NAMALWA (cell line): Measurements from ENCODE around the gene C4orf50.
"Not testable (repeated sequence)": the region's sequence is repeated elsewhere in the genome, so short reads cannot be mapped to it uniquely, and the experiment has no call there.

Source experiments
- DNase-seq: peaks from one replicate; pipeline ENCODE4 v3.0.0-alpha.2; 2015; ENCODE audit warnings: low spot score

The C4orf50 gene

GRCh38 chr4:6017030-6017429, 1.2 kb downstream of the C4orf50 start:
- DNase-seq: no peak

- DNase-seq: no peak
Observed at GRCh38 chr4:6013564-6013963, 4.7 kb downstream of the C4orf50 start.

- DNase-seq: no peak
Observed at GRCh38 chr4:6012200-6012599, 6.0 kb downstream of the C4orf50 start.

- DNase-seq: no peak
Observed at GRCh38 chr4:6011686-6012085, 6.5 kb downstream of the C4orf50 start.

GRCh38 chr4:6011271-6011671, 7.0 kb downstream of the C4orf50 start:
- DNase-seq: no peak

DNA sequence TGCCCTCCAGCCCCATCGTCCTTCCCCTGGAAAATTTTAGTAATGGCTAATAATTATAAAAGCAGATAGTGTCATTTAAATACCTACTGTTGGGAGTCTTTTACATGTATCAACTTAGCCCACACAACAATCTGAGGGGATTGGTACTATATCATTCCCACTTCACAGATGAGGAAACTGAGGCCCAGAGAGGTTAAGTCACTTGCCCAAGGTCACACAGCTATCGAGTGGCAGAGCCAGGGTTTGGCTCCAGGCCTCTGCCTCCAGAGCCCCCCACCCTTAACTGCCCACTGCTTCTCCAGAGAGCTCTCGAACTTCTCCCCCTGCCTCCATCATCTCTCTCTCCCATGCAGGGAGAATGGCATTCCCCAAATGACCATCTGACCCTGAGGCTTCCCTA, 7.4 kb downstream of the C4orf50 start:
- DNase-seq: no peak

- DNase-seq: no peak
Observed at GRCh38 chr4:6009452-6009851, 8.8 kb downstream of the C4orf50 start.

GRCh38 chr4:6008766-6009385, 9.4 kb downstream of the C4orf50 start:
- no peak for DNase-seq

GRCh38 chr4:6008092-6008551, 10.1 kb downstream of the C4orf50 start:
- DNase-seq: no peak

- DNase-seq: no peak
Observed at GRCh38 chr4:6005175-6005574, 13.1 kb downstream of the C4orf50 start.

- not testable (repeated sequence) for DNase-seq
Observed at GRCh38 chr4:6003485-6003884, 14.7 kb downstream of the C4orf50 start.

DNA sequence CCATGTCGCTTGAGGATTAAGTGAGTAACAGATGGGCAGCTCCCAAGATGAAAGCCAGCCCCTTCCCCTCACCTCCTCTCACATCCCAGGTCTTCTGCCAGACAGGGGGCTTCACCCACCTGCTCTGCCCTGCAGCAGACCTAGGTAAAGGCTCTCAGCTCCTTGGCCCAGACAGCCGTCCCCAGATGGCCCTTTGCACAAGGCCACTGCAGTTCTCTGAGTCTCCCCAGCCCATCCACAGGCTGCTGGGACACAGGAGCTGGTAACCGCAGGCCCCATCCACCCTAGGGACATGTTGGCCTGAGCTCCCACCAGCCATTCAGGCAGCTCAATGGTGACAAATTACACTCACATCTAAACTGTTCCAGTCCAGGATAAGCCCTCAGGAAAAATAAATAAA, 15.3 kb downstream of the C4orf50 start:
- DNase-seq: no peak

GRCh38 chr4:6002492-6002833, 15.8 kb downstream of the C4orf50 start:
- no peak for DNase-seq

GRCh38 chr4:6001680-6002491, 16.3 kb downstream of the C4orf50 start:
- no peak for DNase-seq

- DNase-seq: no peak
Observed at GRCh38 chr4:5999830-6000365, 18.3 kb downstream of the C4orf50 start.

GRCh38 chr4:5999356-5999755, 18.9 kb downstream of the C4orf50 start:
- no peak for DNase-seq

DNA sequence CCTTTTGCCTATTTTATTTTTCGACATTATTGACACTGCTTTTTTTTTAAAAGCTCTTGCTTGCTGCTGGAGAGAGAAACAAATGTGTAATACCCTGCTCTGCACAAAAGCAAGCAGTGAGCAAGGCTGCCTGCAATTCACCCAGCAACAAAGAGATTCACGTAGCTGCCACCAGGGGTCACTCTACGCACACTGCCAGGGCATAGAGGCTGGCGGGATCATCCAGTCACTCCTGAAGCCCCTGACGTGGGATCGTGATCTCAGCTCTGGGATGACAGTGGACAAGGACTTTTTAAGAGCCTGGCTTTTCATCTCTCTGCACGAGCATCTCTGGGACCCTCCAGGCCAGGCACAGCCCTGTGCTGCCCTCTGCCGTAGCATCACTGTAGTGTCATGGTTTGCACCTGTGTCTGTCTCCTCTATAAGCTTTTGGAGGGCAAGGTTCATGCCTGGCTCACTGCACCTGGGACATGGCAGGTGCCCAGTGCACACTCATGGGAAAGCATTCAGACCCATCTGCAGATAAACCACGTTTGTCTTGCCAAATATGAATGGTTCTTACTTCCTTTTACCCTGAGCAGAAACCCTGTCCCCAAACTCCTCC, 19.8 kb downstream of the C4orf50 start:
- peak; percentile 72 for DNase-seq

- peak; percentile 11 for DNase-seq
Observed at GRCh38 chr4:5996641-5997040, 21.6 kb downstream of the C4orf50 start.

DNA sequence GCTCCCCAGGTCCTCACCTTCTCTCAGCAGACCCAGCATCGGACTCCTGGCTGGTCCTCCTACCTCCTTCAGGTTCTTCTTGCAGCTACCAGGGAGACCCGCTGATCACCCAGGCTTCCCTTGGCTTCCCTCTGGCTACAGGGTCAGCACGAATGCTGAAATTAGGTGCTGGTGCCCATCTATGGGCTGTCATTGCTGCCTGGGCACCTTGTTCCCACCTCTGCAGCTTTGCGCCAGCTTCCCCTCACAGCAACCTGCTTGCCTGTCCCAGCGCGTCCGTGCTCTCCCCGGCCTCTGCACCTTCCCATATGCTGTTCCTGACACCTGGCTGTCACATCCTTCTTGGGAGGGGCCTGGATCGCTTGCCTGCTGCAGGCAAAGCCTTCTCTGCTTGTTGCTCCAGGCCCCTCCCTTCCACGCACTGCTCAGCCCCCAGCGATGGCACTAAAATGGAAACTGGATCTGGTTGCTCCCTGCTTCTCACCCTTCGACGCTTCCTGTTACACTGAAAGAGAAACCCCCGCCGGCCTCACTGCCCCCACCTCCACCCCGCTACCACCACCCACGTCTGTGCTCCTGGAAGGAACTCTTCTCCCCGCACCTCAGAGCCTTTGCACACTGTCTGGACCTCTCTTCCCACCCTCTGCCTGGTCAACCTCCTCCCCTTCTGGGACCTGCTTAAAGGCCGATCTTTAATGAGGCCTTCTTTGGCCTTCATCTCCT, 22.2 kb downstream of the C4orf50 start:
- DNase-seq: no peak

- DNase-seq: no peak
Observed at GRCh38 chr4:5993876-5994811, 24.1 kb downstream of the C4orf50 start.

DNA sequence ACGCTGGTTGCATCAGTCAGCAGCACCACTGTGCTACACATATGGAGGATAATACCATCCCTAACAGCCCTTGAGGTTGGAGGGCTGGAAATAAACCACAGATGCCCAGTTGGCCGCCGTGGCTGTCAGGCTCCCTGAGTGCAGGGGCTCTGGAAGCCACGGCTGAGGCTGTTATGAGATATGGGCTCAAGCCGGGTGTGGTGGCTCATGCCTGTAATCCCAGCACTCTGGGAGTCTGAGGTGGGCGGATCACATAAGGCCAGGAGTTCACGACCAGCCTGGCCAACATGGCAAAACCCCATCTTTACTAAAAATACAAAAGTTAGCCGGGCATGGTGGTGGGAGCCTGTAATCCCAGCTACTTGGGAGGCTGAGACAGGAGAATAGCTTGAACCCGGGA, 24.9 kb downstream of the C4orf50 start:
- not testable (repeated sequence) for DNase-seq
